Measurements from ENCODE around the gene JAM3.

DNA sequence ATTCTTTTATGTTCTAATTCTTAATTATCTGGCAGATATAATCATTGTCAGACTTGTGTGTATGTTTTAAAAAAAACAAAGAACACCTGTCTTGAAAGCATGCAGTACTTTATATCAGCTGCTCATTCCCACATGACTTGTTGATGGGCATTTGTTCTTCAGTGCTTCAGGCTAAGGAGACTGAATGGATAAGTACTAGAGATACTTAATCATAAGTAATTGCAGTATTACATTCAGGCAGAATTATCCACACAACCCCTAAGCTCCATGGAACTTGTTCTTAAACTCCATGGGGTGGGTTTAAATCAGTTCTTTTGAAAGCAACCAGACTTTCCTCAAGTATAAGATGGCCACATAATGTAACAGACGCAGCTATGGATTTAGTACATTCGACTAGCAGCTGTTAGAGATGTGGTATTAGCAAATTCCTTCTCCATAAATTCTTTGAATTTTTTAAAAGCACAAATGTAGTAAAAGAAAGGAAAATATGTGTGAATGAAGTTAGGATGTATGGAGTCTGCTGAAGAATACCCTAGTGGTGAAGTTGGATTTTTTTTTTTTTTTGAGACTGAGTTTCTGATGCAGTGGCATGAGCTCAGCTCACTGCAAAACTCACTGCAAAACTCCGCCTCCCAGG, 3.0 kb downstream of the JAM3 start:
- TF ChIP-seq, protein P1, sequence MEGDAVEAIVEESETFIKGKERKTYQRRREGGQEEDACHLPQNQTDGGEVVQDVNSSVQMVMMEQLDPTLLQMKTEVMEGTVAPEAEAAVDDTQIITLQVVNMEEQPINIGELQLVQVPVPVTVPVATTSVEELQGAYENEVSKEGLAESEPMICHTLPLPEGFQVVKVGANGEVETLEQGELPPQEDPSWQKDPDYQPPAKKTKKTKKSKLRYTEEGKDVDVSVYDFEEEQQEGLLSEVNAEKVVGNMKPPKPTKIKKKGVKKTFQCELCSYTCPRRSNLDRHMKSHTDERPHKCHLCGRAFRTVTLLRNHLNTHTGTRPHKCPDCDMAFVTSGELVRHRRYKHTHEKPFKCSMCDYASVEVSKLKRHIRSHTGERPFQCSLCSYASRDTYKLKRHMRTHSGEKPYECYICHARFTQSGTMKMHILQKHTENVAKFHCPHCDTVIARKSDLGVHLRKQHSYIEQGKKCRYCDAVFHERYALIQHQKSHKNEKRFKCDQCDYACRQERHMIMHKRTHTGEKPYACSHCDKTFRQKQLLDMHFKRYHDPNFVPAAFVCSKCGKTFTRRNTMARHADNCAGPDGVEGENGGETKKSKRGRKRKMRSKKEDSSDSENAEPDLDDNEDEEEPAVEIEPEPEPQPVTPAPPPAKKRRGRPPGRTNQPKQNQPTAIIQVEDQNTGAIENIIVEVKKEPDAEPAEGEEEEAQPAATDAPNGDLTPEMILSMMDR (IDR thresholded peaks at IDR 0.05): no peak
- TF ChIP-seq, protein P2, sequence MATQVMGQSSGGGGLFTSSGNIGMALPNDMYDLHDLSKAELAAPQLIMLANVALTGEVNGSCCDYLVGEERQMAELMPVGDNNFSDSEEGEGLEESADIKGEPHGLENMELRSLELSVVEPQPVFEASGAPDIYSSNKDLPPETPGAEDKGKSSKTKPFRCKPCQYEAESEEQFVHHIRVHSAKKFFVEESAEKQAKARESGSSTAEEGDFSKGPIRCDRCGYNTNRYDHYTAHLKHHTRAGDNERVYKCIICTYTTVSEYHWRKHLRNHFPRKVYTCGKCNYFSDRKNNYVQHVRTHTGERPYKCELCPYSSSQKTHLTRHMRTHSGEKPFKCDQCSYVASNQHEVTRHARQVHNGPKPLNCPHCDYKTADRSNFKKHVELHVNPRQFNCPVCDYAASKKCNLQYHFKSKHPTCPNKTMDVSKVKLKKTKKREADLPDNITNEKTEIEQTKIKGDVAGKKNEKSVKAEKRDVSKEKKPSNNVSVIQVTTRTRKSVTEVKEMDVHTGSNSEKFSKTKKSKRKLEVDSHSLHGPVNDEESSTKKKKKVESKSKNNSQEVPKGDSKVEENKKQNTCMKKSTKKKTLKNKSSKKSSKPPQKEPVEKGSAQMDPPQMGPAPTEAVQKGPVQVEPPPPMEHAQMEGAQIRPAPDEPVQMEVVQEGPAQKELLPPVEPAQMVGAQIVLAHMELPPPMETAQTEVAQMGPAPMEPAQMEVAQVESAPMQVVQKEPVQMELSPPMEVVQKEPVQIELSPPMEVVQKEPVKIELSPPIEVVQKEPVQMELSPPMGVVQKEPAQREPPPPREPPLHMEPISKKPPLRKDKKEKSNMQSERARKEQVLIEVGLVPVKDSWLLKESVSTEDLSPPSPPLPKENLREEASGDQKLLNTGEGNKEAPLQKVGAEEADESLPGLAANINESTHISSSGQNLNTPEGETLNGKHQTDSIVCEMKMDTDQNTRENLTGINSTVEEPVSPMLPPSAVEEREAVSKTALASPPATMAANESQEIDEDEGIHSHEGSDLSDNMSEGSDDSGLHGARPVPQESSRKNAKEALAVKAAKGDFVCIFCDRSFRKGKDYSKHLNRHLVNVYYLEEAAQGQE (IDR thresholded peaks at IDR 0.05; ENCODE audit: insufficient read depth in 1 of 2, low read depth in 2 of 2, low read length in 1 of 2): no peak
- TF ChIP-seq POLR2AphosphoS5 (IDR thresholded peaks at IDR 0.05; ENCODE audit: low read depth, low read length) (no peak), SIN3A (IDR thresholded peaks at IDR 0.05; ENCODE audit: borderline replicate concordance, insufficient read depth, low read depth, low read length) (no peak), TCF7L2 (IDR thresholded peaks at IDR 0.05; ENCODE audit: low read depth, low read length) (no peak)
